A673 (cell line): Measurements from ENCODE around the gene EYS. TPM values are rescaled to one million over a fixed set of nuclear protein-coding genes. Genes with fewer than 3 reads are reported as not detected.

Experiments
- BruUV-seq: library from RNA; stranded (reverse); fragments of 400-500 nt; replicated peaks from 2 replicates; lab custom pipeline; 2021; lab: Mats Ljungman, UMichigan
- CTCF ChIA-PET: fragments of 300-600 bp; sonication (Branson Sonifier 250); formaldehyde crosslinking; loops from one replicate; lab custom pipeline; 2022; ENCODE audit warnings: antibody characterized with exemption; lab: Charles Lee
- POLR2A ChIA-PET: fragments of 300-600 bp; sonication (Branson Sonifier 250); formaldehyde crosslinking; loops from one replicate; lab custom pipeline; 2022; ENCODE audit warnings: antibody characterized with exemption; ENCODE audit not compliant: low non-redundant PET; lab: Charles Lee
- DNase-seq: peaks from one replicate; pipeline ENCODE4 v3.0.0-alpha.2; 2015; ENCODE audit warnings: low spot score
- H3K27ac ChIP-seq: fragments of 200-600 bp; sonication (generic); 2 replicates; pipeline ENCODE4 v1.5.1; 2016; ENCODE audit warnings: mixed run types, low read depth, mild to moderate bottlenecking, mixed read lengths, antibody characterized with exemption, low read length; ENCODE audit not compliant: poor library complexity, severe bottlenecking
- H3K27me3 ChIP-seq: fragments of 200-600 bp; sonication (generic); replicated peaks from 2 replicates; pipeline ENCODE4 v1.6.1; 2017; ENCODE audit warnings: mixed run types, low read depth, mild to moderate bottlenecking, mixed read lengths, antibody characterized with exemption, low read length; ENCODE audit not compliant: insufficient read depth, poor library complexity
- H3K36me3 ChIP-seq: fragments of 200-600 bp; sonication (generic); 2 replicates; pipeline ENCODE4 v1.6.1; 2016; ENCODE audit warnings: mixed run types, mild to moderate bottlenecking, mixed read lengths, antibody characterized with exemption, low read length; ENCODE audit not compliant: insufficient read depth, poor library complexity, severe bottlenecking
- H3K4me1 ChIP-seq: fragments of 200-600 bp; sonication (generic); 2 replicates; pipeline ENCODE4 v1.6.1; 2017; ENCODE audit warnings: mixed run types, mild to moderate bottlenecking, mixed read lengths, antibody characterized with exemption, low read length; ENCODE audit not compliant: insufficient read depth, poor library complexity, severe bottlenecking
- H3K4me3 ChIP-seq: fragments of 200-600 bp; sonication (generic); 2 replicates; pipeline ENCODE4 v1.5.1; 2016; ENCODE audit warnings: low read depth, mixed run types, mild to moderate bottlenecking, mixed read lengths, low read length; ENCODE audit not compliant: poor library complexity, severe bottlenecking
- H3K9me3 ChIP-seq: fragments of 200-600 bp; sonication (generic); 2 replicates; pipeline ENCODE4 v1.6.1; 2016; ENCODE audit warnings: mixed run types, low read depth, mild to moderate bottlenecking, mixed read lengths, antibody characterized with exemption, low read length; ENCODE audit not compliant: poor library complexity, severe bottlenecking
- EZH2 ChIP-seq: fragments of 200-600 bp; sonication (generic); IDR thresholded peaks from 2 replicates; pipeline ENCODE4 v1.6.1; 2017; ENCODE audit warnings: borderline replicate concordance, low read depth, mild to moderate bottlenecking, mixed read lengths, antibody characterized with exemption, low read length; ENCODE audit not compliant: poor library complexity, severe bottlenecking
- intact Hi-C: fragments of 100-400 bp; cut with micrococcal nuclease; formaldehyde crosslinking; loops from one replicate; pipeline ENCODE4 v1.10.0; 2022; ENCODE audit not compliant: unreplicated experiment
- total RNA-seq: library from RNA; stranded (reverse); gene quantifications from 2 replicates; pipeline ENCODE4 v1.2.3, GENCODE V29; 2021
- TF ChIP-seq, protein P1 (sequence below): fragments of 300-800, 200-600 bp; sonication (generic); conservative IDR thresholded peaks from 2 replicates; pipeline ENCODE4 v1.5.1; 2017; ENCODE audit warnings: low read depth, mild to moderate bottlenecking, antibody characterized with exemption, low read length, moderate library complexity, mixed read lengths

The EYS gene
- total RNA-seq, 1 experiment from 2014 or later: 0.47 TPM

GRCh38 chr6:64580346-64580745 is 1126.7 kb downstream of the EYS start:
- BruUV-seq: no TSS peak

DNA sequence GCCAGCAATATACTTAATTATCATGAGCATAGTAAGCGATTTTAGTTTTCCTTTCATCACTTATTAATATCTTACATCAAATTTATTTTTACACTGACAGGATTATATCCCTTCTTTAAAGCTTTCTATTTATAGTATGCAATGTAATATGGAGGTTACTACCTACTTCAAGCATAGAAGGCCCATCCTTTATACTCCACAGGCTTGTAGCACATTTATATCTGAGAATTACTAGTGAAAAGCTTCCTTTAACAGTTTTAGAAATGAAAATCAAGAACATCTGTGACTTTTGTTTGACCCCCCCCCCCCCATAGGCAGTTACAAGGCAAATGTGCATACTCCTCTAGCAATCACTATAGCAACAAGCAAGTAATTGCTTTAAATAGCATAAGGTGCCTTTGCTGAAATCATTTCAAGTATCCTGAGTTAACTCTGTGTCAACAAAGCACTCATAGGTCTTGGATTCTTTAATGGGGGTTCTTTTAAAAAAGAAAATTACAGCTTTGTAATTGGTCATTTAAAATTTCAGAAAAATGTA is 1153.7 kb downstream of the EYS start:
- ChIA-PET POLR2A (no interaction called here), CTCF (no interaction called here)
- Histone ChIP-seq H3K9me3 (no peaks in the 10 kb centered on the region), H3K4me1 (no peaks in the 10 kb centered on the region), H3K27me3 (no peaks in the 10 kb centered on the region), H3K27ac (no peak overlapping the region), H3K36me3 (no peaks in the 10 kb centered on the region), H3K4me3 (no peak overlapping the region)
- BruUV-seq: no TSS peak
- TF ChIP-seq, protein P1, sequence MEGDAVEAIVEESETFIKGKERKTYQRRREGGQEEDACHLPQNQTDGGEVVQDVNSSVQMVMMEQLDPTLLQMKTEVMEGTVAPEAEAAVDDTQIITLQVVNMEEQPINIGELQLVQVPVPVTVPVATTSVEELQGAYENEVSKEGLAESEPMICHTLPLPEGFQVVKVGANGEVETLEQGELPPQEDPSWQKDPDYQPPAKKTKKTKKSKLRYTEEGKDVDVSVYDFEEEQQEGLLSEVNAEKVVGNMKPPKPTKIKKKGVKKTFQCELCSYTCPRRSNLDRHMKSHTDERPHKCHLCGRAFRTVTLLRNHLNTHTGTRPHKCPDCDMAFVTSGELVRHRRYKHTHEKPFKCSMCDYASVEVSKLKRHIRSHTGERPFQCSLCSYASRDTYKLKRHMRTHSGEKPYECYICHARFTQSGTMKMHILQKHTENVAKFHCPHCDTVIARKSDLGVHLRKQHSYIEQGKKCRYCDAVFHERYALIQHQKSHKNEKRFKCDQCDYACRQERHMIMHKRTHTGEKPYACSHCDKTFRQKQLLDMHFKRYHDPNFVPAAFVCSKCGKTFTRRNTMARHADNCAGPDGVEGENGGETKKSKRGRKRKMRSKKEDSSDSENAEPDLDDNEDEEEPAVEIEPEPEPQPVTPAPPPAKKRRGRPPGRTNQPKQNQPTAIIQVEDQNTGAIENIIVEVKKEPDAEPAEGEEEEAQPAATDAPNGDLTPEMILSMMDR: no peak
- TF ChIP-seq EZH2: no peak
- intact Hi-C loops: no loop called here
- DNase-seq: no peak

More at GRCh38 chr6:64580346-64580745, 1126.7 kb downstream of the EYS start:
- TF ChIP-seq, protein P1: no peak
- TF ChIP-seq EZH2: no peak
- Histone ChIP-seq H3K9me3 (no peaks in the 10 kb centered on the region), H3K27me3 (no peaks in the 10 kb centered on the region), H3K4me3 (no peak overlapping the region), H3K36me3 (no peaks in the 10 kb centered on the region), H3K27ac (no peak overlapping the region), H3K4me1 (no peaks in the 10 kb centered on the region)
- ChIA-PET CTCF (no interaction called here), POLR2A (no interaction called here)
- no peak for DNase-seq
- intact Hi-C loops: no loop called here

GRCh38 chr6:64547594-64548268 is 1159.3 kb downstream of the EYS start:
- no peaks in the 10 kb centered on the region for H3K4me1 ChIP-seq
- ChIA-PET CTCF (no interaction called here), POLR2A (no interaction called here)
- H3K27me3 ChIP-seq: no peaks in the 10 kb centered on the region
- BruUV-seq: no TSS peak
- H3K9me3 ChIP-seq: no peaks in the 10 kb centered on the region
- DNase-seq: no peak
- no peak for TF ChIP-seq EZH2
- TF ChIP-seq, protein P1: no peak
- intact Hi-C loops: no loop called here
- no peaks in the 10 kb centered on the region for H3K36me3 ChIP-seq
- H3K27ac ChIP-seq: no peak overlapping the region
- H3K4me3 ChIP-seq: no peak overlapping the region
